HepG2 (cell line): ENCODE data around the gene TXNRD1. TPM values are rescaled to one million over a fixed set of nuclear protein-coding genes. Genes with fewer than 3 reads are reported as not detected.
A peak's percentile ranks its signal among the peaks of the same experiment; 100 is the strongest.

ENCODE experiments used
- AGO1 ChIP-seq: fragments of 200-400 bp; formaldehyde crosslinking; IDR thresholded peaks from 2 replicates; pipeline ENCODE4 v1.6.1; 2017; ENCODE audit warnings: mild to moderate bottlenecking, low read depth, low read length, moderate library complexity; ENCODE audit not compliant: poor library complexity, severe bottlenecking
- FOXK2 ChIP-seq: fragments of 450-650 bp; IDR thresholded peaks from 2 replicates; pipeline ENCODE4 v1.6.1; 2016
- KAT7 ChIP-seq: IDR thresholded peaks from 2 replicates; pipeline ENCODE4 v1.6.1; 2018; ENCODE audit warnings: borderline replicate concordance, missing compliant biosample characterization
- KLF6 ChIP-seq: IDR thresholded peaks from 2 replicates; pipeline ENCODE4 v1.8.0; 2016; ENCODE audit warnings: missing biosample characterization, missing genetic modification reagents
- MAF1 ChIP-seq: sonication (generic); formaldehyde crosslinking; IDR thresholded peaks from 2 replicates; pipeline ENCODE4 v1.5.0; 2020; ENCODE audit warnings: missing genetic modification reagents, borderline replicate concordance
- NFRKB ChIP-seq: fragments of 450-650 bp; IDR thresholded peaks from 2 replicates; pipeline ENCODE4 v1.6.1; 2017
- PATZ1 ChIP-seq: sonication (generic); formaldehyde crosslinking; IDR thresholded peaks from 2 replicates; pipeline ENCODE4 v1.4.0; 2020; ENCODE audit warnings: missing genetic modification reagents
- PHF8 ChIP-seq: sonication (generic); formaldehyde crosslinking; IDR thresholded peaks from 2 replicates; pipeline ENCODE4 v1.5.0; 2020; ENCODE audit warnings: missing genetic modification reagents
- SALL1 ChIP-seq: sonication (generic); formaldehyde crosslinking; IDR thresholded peaks from 2 replicates; pipeline ENCODE4 v1.8.0; 2022; ENCODE audit warnings: mild to moderate bottlenecking, missing genetic modification reagents
- SIN3B ChIP-seq: fragments of 150-350 bp; IDR thresholded peaks from 2 replicates; pipeline ENCODE4 v1.6.1; 2014; ENCODE audit warnings: low read length
- TFAP4 ChIP-seq: sonication (generic); IDR thresholded peaks from 2 replicates; pipeline ENCODE4 v1.6.1; 2016; ENCODE audit warnings: low read depth, borderline replicate concordance
- TFDP1 ChIP-seq: IDR thresholded peaks from 2 replicates; pipeline ENCODE4 v1.6.1; 2016; ENCODE audit warnings: missing compliant biosample characterization, missing genetic modification reagents, borderline replicate concordance
- TFDP2 ChIP-seq: sonication (generic); formaldehyde crosslinking; IDR thresholded peaks from 2 replicates; pipeline ENCODE4 v1.4.0; 2020; ENCODE audit warnings: missing genetic modification reagents
- ZBTB33 ChIP-seq: sonication (generic); formaldehyde crosslinking; IDR thresholded peaks from 2 replicates; pipeline ENCODE4 v1.4.0; 2020; ENCODE audit warnings: missing genetic modification reagents
- ZBTB42 ChIP-seq: sonication (generic); formaldehyde crosslinking; IDR thresholded peaks from 2 replicates; pipeline ENCODE4 v1.5.0; 2020; ENCODE audit warnings: mild to moderate bottlenecking, missing genetic modification reagents
- ZMAT5 ChIP-seq: sonication (generic); formaldehyde crosslinking; IDR thresholded peaks from 2 replicates; pipeline ENCODE4 v1.5.0; 2020; ENCODE audit warnings: mild to moderate bottlenecking, low read depth, missing genetic modification reagents, borderline replicate concordance
- ZNF34 ChIP-seq: sonication (generic); formaldehyde crosslinking; IDR thresholded peaks from 2 replicates; pipeline ENCODE4 v1.4.0; 2020; ENCODE audit warnings: mild to moderate bottlenecking, missing genetic modification reagents, borderline replicate concordance
- ZNF350 ChIP-seq: sonication (generic); formaldehyde crosslinking; IDR thresholded peaks from 2 replicates; pipeline ENCODE4 v1.4.0; 2020; ENCODE audit warnings: mild to moderate bottlenecking, low read depth, missing genetic modification reagents, borderline replicate concordance
- ZNF510 ChIP-seq: sonication (generic); formaldehyde crosslinking; IDR thresholded peaks from 2 replicates; pipeline ENCODE4 v1.4.0; 2020; ENCODE audit warnings: low read depth, mild to moderate bottlenecking, missing genetic modification reagents
- ZNF674 ChIP-seq: sonication (generic); formaldehyde crosslinking; IDR thresholded peaks from 2 replicates; pipeline ENCODE4 v1.5.0; 2020; ENCODE audit warnings: low read depth, mild to moderate bottlenecking, missing genetic modification reagents
- ZNF724P ChIP-seq: sonication (generic); formaldehyde crosslinking; IDR thresholded peaks from 2 replicates; pipeline ENCODE4 v1.8.0; 2022; ENCODE audit warnings: missing genetic modification reagents, borderline replicate concordance
- ZNF777 ChIP-seq: sonication (generic); formaldehyde crosslinking; IDR thresholded peaks from 2 replicates; pipeline ENCODE4 v1.4.0; 2020; ENCODE audit warnings: missing genetic modification reagents
- polyA plus RNA-seq, 8 experiments: library from polyadenylated mRNA; depleted of rRNA in 3 of 8; stranded (reverse) in 7 of 8; unstranded in 1 of 8; fragments of >200 nt; fragmentation: Illumina TruSeq in 4 of 8; extraction: Trizol in 4 of 8; gene quantifications; 2 replicates each; pipeline versions ENCODE4 v1.2.1 to v1.2.3, GENCODE V29; 2011 to 2016; ENCODE audit warnings: low read depth in 4 of 8, missing spikeins in 1 of 8, mixed read lengths in 1 of 8; ENCODE audit not compliant: insufficient read depth in 1 of 8
- total RNA-seq, 5 experiments: library from RNA; depleted of rRNA; stranded (reverse); fragments of >200 nt; fragmentation: Illumina TruSeq; extraction: Trizol; gene quantifications; 2 replicates each; pipeline ENCODE4 v1.2.3, GENCODE V29; 2016; ENCODE audit warnings: low read depth in 1 of 5

TXNRD1 gene
- total and polyA plus RNA-seq, 2 of the 13 experiments (the other 11 are each of a cell fraction or from before 2014, with no cell fraction given): 54.0 to 190 TPM

- TF ChIP-seq ZBTB42 (peak; percentile 37; the same call in 1 of the 2 replicates), ZBTB33 (CRISPR knock-in tag) (no peak; the same call in 1 of the 2 replicates), ZMAT5 (CRISPR knock-in tag) (no peak), ZNF724P (CRISPR knock-in tag) (peak; percentile 61; the same call in 1 of the 2 replicates), TFAP4 (0 out of 2 replicates have a peak, but pooled peaks have one; percentile 47), ZNF510 (0 out of 2 replicates have a peak, but pooled peaks have one; percentile 51), PATZ1 (CRISPR knock-in tag) (peak; percentile 78), KAT7 (CRISPR knock-in tag) (peak; percentile 73), SIN3B (no peak), ZNF34 (no peak), KLF6 (CRISPR knock-in tag) (peak; percentile 93), NFRKB (no peak), ZNF777 (no peak; the same call in 1 of the 2 replicates), FOXK2 (peak; percentile 85), MAF1 (peak; percentile 82; the same call in 1 of the 2 replicates), AGO1 (peak; percentile 58), ZNF674 (CRISPR knock-in tag) (0 out of 2 replicates have a peak, but pooled peaks have one; percentile 40), SALL1 (CRISPR knock-in tag) (peak; percentile 94), PHF8 (CRISPR knock-in tag) (peak; percentile 51; the same call in 1 of the 2 replicates), ZNF350 (CRISPR knock-in tag) (peak; percentile 69; the same call in 1 of the 2 replicates), TFDP2 (CRISPR knock-in tag) (peak; percentile 97), TFDP1 (CRISPR knock-in tag) (peak; percentile 98)
Measured at GRCh38 chr12:104288635-104289274, 73.2 kb downstream of the TXNRD1 start (continued).
